ENCODE measurements around the gene SLC25A25.
"Not testable (repeated sequence)": the region's sequence is repeated elsewhere in the genome, so short reads cannot be mapped to it uniquely, and the experiment has no call there.

Gene SLC25A25

DNA sequence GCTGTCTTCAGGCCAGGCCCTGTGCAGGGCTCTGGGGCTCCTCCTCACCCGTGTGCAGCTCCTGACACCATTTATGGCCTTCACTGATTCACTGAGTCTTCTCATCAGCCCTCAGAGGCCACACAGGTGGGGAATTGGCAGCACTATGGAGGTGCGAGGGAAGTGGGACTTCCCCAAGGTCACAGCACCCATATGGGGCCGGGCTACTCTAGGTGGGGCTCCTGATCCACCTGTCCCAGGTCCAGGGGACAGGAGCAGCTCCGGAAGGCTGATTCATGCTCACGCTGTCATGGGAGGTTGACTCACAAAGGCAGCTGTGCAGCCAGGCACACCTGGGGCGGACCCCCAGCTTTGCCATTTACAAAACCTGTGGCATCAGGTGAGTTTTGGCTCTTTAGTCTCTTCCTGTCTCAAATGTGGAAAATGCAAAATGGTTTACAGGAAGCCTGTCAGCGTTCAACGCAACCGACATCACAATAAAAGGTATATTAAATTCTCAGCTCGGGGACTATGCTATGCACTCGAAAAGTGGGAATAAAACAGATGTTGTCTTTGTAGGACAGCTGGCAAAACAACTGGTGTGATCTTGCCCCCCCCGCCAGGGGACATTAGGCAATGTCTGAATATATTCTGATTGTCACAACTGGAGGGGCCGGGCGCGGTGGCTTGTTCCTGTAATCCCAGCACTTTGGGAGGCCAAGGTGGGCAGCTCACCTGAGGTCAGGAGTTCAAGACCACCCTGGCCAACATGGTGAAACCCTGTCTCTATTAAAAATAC is 15.9 kb upstream of the SLC25A25 start:
- DNase-seq (ENCODE audit: low spot score): no peak

DNA sequence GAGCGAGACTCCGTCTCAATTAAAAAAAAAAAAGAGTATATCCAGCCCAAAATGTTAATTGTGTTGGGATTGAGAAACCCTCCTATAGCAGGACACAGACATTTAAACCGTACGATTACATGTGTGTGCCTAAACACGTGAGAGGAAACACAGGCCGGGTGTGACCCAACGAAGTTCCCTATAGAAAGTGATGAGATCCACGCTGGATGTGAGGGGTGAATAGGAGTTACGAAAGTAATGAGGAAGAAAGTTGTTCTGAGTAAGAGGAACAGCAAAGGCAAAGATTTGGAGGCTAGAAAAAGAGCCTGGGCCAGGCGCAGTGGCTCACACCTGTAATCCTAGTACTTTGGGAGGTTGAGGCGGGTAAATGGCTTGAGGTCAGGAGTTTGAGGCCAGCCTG is 14.5 kb upstream of the SLC25A25 start:
- DNase-seq (ENCODE audit: low spot score): no peak

DNA sequence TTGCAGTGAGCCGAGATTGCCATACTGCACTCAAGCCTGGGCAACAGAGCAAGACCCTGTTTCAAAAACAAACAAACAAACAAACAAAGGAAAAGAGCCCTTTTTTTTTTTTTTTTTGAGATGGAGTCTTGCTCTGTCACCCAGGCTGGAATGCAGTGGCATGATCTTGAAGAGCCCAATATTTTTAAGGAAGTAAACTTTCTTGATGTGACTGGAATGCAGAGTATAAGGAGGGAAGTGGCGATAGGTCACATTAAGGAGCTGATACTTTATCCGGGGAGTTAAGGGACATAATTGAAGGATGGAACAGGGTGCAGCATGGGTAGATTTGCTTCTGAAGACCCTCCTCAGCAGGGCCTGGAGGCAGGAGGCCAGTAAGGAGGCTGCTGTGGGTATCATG is 13.9 kb upstream of the SLC25A25 start:
- no peak for DNase-seq (ENCODE audit: low spot score)

DNA sequence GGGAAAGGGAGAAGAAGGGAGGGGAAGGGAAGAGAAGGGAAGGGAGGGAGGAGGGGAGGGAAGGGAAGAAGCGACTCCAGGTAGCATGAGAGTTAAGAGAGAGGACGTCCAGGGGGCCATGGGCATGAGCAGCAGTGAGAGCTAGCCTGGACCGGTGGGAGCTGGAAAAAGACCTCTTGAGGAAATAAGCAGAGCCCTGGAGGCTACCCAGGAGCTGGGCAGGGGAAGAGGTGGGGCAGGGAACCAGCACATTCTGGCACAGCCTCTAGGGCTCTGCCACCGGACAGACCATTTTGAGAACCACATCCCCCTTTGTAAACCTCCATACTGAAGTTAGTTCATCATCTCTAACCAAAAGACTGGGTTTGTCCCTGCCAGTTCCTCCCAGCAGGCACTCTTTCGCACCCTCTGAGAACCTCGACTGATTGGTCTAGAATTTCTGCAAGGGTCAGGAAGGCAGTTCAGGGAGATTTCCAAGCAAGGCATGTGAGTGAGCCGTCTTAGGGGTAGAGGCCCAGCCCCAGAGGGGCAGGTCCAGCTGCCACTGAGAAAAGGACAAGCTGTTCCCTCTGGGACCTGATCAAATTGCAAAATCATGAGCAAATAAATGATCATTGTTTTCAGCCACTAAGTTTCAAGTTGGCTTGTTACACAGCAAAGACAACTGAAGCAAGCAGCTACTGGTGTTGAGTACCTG is 12.5 kb upstream of the SLC25A25 start:
- DNase-seq (ENCODE audit: low spot score): peak; percentile 22

DNA sequence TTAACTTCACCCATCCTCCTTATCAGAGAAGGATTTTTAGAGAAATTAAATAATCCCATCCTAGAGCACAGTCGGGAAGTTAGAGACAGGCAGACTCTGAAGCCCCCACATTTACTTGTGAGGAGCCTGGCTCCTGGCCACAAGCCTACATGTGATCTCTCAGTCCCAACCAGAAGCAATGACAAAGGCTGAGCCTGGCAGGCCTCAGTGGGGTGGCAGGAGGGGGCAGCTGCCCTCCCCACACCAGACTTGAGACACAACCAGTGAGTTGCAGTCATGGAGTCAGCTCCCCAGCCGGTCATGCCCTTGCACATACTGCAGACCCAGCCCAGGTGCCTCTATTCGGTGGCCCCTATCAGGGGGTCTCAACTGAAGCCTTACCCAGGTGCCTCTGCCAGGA is 11.9 kb upstream of the SLC25A25 start:
- DNase-seq (ENCODE audit: low spot score): no peak

DNA sequence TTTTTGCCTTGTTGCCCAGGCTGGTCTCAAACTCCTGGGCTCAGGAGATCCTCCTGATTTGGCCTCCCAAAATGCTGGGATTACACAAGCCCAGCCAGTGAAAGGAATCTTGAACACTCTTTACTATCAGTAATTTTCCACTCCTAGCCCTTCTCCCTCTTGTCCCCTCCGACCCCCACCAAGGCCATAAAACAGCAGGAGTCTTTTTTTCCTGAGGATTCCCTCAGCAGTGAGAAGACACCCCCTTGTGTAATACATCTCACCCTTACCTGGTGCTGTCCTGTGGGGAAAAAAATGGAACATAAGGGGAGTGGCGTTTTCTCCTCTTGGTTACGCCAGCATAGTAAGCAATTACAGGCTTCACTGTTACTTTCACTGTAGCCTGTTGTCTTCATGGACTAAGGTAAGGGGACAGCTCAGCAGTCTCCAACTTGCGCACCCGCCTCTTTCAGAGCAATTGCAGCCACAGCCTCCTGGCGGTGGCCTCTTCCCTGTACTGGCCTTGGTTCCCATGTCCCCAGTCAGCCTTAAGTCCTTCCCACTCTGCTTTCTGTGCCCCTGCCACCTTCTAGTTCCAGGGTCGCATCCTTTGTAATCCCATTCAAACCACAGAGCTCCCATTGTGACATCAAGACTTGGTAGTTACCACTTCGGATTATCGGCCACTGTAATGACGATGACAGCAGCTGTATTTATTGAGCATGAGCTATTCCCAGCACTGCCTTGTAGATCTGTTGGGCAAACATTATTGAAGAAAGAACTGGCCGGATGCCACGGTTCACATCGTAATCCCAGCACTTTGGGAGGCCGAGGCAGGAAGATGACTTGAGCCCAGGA is 10.9 kb upstream of the SLC25A25 start:
- DNase-seq (ENCODE audit: low spot score): no peak

DNA sequence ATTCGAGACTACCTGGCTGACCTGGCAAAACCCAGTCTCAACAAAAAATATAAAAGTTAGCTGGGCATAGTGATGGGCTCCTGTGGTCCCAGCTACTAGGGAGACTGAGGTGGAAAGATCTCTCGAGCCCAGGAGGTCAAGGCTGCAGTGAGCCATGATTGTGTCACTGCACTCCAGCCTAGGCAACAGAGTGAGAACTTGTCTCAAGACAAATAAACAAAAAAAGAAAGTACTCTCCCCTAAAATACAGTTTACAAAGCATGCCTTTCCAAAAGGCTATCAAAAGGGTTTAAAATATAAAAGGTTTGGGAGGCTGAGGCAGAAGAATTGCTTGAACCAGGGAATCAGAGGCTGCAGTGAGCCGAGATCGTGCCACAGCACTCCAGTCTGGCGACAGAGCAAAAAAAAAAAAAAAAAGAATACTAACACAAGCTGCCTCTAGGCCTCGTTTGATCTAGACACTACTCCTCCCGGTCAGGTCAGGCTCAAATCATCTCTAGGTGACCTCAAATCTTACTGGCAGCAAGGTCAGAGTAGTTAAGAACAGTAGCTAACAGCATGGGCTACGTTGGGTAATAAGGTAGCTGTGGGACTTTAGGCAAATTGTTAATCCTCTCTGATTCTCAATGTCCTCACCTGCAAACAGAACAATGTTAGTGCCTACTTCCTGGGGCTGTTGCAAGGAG is 10.2 kb upstream of the SLC25A25 start:
- no peak for DNase-seq (ENCODE audit: low spot score)

DNA sequence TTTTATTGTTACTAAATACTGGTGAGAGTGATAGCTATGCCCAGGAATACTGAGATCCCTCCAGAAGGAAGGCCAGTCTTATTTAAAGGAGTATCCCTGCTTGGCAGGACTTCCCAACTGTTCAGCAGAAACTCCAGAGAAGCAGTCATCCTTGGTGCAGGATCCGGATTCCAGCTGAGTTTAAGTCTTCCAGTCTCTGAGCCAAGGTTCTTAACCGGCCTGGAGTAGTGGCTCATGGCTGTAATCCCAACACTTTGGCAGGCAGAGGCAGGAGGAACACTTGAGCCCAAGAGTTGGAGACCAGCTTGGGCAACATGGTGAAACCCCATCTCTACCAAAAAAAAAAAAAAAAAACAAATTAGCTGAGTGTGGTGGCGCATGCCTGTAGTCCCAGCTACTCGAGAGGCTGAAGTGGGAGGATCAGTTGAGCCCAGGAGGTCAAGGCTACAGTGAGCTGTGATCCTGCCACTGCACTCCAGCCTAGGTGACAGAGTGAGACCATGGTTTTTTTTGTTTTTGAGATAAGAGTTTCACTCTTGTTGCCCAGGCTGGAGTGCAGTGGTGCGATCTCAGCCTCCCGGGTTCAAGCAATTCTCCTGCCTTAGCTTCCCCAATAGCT is 8.6 kb upstream of the SLC25A25 start:
- no peak for DNase-seq (ENCODE audit: low spot score)

DNA sequence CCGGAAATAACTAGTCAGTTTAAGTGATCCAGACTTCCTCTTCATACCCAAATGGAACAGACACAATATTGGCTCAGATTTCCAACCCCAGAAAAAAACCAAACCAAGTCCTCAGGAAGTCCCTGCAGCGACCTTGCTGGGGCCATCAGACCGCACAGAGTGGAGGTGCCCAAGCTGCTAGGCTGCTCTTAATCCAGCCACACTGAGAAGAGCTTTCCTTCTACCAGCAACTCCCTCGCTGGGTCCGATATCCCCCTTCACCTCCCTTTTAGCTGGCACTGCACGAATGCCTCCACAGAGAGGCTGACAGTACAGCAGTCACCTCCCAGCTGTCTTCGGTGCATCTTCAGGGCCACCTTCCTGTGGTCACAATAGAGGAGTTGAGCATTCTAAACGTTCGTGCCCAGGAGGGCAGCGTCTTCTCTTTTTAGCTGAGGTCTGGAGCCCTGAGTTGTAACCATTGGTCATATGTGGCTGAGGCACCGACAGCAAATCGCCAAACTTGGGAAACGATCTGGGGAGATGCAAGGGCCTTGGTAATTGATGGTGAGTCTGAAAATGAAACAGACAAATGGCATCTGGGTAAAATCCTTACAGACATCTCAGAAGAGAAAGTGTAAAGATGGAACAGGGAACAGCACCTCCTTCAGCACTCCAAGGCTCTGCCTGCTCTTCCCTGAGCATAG is 6.6 kb upstream of the SLC25A25 start:
- no peak for DNase-seq (ENCODE audit: low spot score)

DNA sequence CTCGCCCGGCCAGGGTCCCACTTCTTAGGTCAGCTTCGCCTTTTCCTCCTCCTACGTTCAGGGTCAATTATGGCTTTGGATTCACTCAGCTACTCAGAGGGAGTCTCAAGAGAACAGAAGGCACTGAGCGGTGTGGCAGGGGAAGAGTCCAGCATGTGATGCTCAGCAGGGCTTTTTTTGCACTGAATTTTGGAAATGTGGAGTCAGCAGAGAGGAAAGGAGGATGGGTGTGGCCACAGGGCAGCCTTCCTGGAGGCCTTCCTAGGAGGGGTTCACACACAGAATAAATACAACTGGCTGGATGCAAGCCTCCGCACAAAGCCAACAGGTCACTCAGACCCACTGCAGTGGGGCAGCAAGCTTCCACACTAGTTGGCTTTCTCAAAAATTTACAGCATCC is 5.8 kb upstream of the SLC25A25 start:
- DNase-seq (ENCODE audit: low spot score): no peak

DNA sequence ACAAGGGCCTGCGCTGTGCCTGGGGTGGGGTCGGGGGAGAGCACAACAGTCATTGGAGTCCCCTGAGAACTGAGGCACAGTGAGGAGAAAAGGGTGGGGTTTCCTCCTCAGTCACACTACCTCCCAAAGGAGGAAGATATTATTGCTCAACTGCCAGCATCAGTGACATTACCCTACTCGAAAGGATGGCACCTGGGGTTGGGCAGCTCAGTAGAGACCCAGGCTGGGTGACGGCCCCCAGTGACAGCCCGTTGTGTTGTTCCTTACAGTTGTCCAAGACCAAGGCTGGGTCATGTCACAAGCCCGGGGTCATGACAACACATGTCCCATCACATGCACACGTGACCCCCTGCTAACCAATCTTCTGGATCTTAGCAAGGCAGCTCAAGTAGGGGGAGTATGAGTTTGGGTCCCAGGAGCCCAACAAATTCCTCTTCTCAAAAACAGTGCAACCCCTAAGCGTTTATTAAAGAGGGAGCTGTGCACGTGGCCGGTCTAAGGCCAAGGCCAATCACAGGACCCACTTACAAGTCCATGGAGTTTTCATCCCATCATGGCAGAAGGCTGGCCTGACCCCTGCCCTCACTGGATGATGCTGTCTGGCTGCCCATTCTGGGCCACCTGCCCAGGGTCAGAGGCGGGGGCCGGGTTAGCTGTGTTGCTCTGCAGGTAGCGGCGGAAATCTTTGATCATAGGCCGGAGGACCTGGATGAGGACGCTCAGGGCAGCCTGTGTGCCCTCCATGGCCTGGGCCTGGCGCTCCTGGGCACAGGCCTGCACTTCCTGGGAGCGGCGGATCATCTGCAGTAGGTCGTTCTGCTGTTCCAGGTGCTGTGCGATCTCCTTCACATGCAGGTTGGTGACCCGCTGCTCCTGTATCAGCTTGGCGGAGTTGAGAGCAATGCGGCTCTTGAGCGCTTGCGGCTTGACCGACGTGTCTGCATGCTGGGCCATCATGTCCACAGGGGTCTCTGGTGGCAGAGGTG is 4.9 kb upstream of the SLC25A25 start:
- DNase-seq (ENCODE audit: low spot score): no peak

DNA sequence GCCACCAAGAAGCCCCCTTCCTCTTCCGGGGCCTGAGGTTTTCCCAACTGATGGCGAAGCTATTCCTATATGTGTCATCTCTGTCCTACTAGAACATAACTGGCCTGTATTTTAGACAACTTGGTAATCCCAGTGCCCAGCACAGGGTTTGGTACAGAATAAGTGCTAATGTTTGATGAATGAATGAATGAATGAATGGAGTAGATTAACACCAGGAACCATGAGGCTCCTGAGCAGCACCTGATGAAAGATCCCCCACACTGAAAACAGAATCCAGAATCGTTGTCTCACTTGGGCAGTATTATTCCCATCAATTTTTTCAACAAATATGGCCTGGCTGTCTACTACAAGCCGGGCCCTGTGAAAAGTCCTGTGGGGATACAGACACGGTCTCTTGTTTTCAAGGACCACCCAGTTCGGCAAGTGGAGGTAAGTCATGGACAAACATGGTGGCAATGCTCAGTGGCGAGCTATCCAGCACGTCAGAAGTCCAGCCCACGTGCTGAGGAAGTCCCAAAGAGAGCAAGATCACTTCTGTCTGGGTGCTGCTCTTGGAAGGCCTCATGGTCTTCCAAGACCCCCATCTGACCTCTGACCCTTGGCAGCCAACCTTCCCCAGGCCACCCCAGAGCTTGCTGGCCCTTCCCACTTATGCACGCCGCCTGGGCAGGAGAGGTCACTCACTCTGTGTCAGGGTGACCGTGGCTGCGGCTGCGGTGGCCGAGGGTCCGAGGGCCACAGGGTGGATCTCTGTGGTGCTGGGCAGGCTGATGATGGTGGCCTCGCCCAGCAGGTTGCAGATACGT is 1.9 kb upstream of the SLC25A25 start:
- DNase-seq (ENCODE audit: low spot score): no peak

DNA sequence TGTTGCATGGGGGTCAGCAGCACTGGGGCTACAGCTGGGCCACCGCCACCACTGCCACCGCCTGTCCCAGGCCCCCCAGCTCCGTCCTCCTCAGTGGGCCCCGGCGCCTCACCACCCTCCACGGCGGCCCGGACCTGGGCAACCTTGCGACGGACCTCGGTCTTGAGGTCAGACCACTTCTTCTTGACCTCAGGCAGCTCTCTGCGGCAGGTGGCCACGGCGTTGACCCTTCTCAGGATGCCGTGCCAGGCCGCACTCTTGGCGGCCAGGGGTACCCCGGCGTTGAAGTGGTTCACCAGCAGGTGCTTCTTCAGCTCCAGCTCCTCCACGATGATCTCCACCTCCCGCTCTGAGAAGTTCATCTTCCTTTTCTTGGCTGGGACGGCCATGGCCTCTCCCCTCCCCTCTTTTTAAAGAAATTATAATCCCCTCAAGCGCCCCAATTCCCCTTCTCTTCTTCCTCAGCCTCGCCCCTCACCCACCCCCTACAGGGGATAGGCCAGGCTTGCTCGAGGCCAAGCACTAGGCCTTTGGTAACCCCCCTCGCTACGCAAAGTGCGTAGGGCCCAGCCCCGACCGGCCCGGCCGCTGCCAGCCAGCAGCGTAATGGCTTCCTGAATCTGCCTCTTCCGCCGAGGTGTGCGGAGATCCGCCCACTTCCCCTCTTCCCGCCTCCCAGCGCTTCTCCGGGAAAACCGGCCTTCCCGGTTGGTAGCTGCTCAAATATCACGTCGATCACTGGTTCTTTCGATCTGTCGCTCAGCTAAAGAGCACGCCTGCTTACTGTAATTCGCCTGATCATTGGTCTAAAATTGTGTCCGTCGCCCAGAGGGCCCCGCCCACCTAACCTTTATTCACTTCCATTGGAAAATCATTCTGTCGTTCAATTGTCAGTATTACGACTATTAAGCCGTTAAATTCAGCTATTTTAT is 1.1 kb upstream of the SLC25A25 start, which contains the start of gene NAIF1:
TSS of gene NAIF1 (minus strand) at position 608 of the 932 bp plus-strand sequence. CDS start at position 389, 219 bp downstream.
- peak; percentile 97 for DNase-seq (ENCODE audit: low spot score)

DNA sequence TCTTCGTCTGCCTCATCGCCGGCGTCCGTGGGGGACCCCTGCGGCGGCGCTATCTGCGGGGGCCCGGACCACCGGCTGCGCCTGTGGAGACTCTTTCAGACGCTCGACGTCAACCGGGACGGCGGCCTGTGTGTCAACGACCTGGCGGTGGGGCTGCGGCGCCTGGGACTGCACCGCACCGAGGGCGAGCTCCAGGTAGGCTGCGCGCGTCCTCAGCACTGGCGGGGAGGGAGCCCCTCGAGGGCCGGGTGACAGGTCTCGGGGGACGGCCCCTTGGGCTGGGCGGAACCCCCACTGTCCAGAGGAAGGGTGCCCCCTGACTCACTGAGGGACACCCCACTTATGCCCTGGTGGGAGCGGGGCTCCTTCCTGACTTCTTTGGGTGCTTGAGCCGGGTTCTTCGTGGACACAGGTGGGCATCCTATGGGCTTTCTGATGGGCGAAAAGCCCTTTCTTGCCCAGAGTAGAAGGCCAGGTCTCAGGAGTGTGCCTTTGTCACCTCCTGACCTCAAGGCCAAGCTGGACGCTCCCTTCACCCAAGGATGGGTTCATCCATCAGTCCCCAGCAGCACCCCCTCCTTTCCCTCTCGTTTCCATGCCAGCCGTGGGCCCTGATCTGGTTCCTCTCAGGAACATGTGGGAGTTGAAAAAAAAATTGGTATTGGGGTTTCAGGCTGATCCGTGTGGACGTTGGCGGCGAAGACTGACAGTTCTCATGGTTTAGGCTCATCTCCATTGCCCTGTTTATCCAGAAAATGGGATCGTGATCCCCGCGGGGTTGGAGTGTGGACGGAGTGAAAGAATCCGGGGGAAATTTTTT is 564 bp downstream of the SLC25A25 start:
- no peak for DNase-seq (ENCODE audit: low spot score)

DNA sequence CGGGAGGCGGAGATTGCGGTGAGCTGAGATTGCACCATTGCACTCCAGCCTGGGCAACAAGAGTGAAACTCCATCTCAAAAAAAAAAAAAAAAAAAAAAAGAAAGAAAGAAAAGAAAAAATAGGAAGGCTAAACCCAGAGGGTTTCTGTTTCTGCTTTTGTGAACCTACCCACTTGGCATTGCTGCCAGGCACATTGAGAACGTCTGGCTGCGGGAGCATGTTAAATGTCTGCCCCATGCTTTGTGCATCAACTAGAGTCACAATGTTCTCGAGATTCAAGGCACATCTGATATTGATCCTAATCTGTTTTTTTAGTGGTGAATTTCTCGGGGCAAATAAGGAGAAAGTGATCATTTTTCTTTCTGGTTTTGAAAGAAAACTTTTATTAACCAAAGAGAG is 2.8 kb downstream of the SLC25A25 start:
- no peak for DNase-seq (ENCODE audit: low spot score)

DNA sequence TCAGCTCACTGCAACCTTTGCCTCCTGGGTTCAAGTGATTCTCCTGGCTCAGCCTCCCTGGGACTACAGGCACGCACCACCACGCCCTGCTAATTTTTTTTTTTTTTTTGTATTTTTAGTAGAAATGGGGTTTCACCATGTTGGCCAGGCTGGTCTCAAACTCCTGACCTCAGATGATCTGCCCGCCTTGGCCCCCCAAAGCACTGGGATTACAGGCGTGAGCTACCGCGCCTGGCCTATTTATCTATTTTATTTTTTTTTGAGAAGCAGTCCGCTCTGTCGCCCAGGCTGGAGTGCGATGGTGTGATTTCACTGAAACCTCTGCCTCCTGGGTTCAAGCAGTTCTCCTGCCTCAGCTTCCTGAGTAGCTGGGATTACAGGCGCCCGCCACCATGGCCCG is 3.4 kb downstream of the SLC25A25 start:
- not testable (repeated sequence) for DNase-seq (ENCODE audit: low spot score)
